BE2C (cell line): Measurements from ENCODE around the gene ACOT11.

Experiments
- DNase-seq: peaks from one replicate; pipeline ENCODE4 v3.0.0-alpha.2; 2020
- H3K27me3 ChIP-seq: fragments of 250-450 bp; sonication (Bioruptor Pico); 2 replicates; pipeline ENCODE4 v1.5.1; 2020; ENCODE audit warnings: mild to moderate bottlenecking
- H3K36me3 ChIP-seq: fragments of 250-450 bp; sonication (Bioruptor Pico); 2 replicates; pipeline ENCODE4 v1.5.1; 2020; ENCODE audit warnings: mild to moderate bottlenecking
- H3K4me1 ChIP-seq: fragments of 250-450 bp; sonication (Bioruptor Pico); 2 replicates; pipeline ENCODE4 v1.5.1; 2020
- H3K4me3 ChIP-seq: 2 replicates; pipeline ENCODE4 v1.5.1; 2011; ENCODE audit warnings: low read depth, low read length
- H3K9me3 ChIP-seq: fragments of 250-450 bp; sonication (Bioruptor Pico); 2 replicates; pipeline ENCODE4 v1.5.1; 2020
- CTCF ChIP-seq: IDR thresholded peaks from 2 replicates; pipeline ENCODE4 v1.5.1; 2012; ENCODE audit warnings: mild to moderate bottlenecking, low read depth, low read length

ACOT11 gene

GRCh38 chr1:54607821-54608565, 60.0 kb downstream of the ACOT11 start:
- Histone ChIP-seq H3K27me3 (no peaks in the 10 kb centered on the region), H3K4me1 (no peaks in the 10 kb centered on the region), H3K9me3 (no peaks in the 10 kb centered on the region), H3K4me3 (no peak overlapping the region), H3K36me3 (no peaks in the 10 kb centered on the region)
- no peak for DNase-seq
- TF ChIP-seq CTCF, result no peak

- DNase-seq, result no peak
- H3K9me3 ChIP-seq, result no peaks in the 10 kb centered on the region
- no peak overlapping the region for H3K4me3 ChIP-seq
- no peak for TF ChIP-seq CTCF
- no peaks in the 10 kb centered on the region for H3K4me1 ChIP-seq
- no peaks in the 10 kb centered on the region for H3K27me3 ChIP-seq
- no peaks in the 10 kb centered on the region for H3K36me3 ChIP-seq
Measured at GRCh38 chr1:54608566-54609230, 60.7 kb downstream of the ACOT11 start.

- no peaks in the 10 kb centered on the region for H3K9me3 ChIP-seq
- H3K4me1 ChIP-seq, result no peaks in the 10 kb centered on the region
- no peaks in the 10 kb centered on the region for H3K36me3 ChIP-seq
- no peak for TF ChIP-seq CTCF
- no peak overlapping the region for H3K4me3 ChIP-seq
- no peaks in the 10 kb centered on the region for H3K27me3 ChIP-seq
- DNase-seq, result no peak
Measured at GRCh38 chr1:54609301-54609921, 61.4 kb downstream of the ACOT11 start.

GRCh38 chr1:54610048-54610447, 62.0 kb downstream of the ACOT11 start:
- DNase-seq, result no peak
- no peaks in the 10 kb centered on the region for H3K36me3 ChIP-seq
- H3K4me3 ChIP-seq, result no peak overlapping the region
- H3K9me3 ChIP-seq, result no peaks in the 10 kb centered on the region
- no peak for TF ChIP-seq CTCF
- H3K27me3 ChIP-seq, result no peaks in the 10 kb centered on the region
- no peaks in the 10 kb centered on the region for H3K4me1 ChIP-seq

GRCh38 chr1:54610601-54611580, 62.9 kb downstream of the ACOT11 start:
- Histone ChIP-seq H3K4me1 (no peaks in the 10 kb centered on the region), H3K27me3 (no peaks in the 10 kb centered on the region), H3K36me3 (no peaks in the 10 kb centered on the region), H3K9me3 (no peaks in the 10 kb centered on the region), H3K4me3 (no peak overlapping the region)
- no peak for TF ChIP-seq CTCF
- no peak for DNase-seq
